Measurements from ENCODE around the gene TRAPPC3L.

TRAPPC3L gene

GRCh38 chr6:116561377-116562018 lies 16.0 kb upstream of the TRAPPC3L start:
- peak; percentile 85 for TF ChIP-seq CTCF (IDR thresholded peaks at IDR 0.05; ENCODE audit: control insufficient read depth, extremely low read depth, insufficient read depth)
- H3K4me3 ChIP-seq (ENCODE audit: low read depth, low read length) = no peak overlapping the region
- no peak for DNase-seq (ENCODE audit: low read depth)

- no peak for TF ChIP-seq CTCF (IDR thresholded peaks at IDR 0.05; ENCODE audit: control insufficient read depth, extremely low read depth, insufficient read depth)
- no peak for DNase-seq (ENCODE audit: low read depth)
- no peak overlapping the region for H3K4me3 ChIP-seq (ENCODE audit: low read depth, low read length)
These were observed 14.6 kb upstream of the TRAPPC3L start for GRCh38 chr6:116560130-116560529.

- H3K4me3 ChIP-seq (ENCODE audit: low read depth, low read length) = no peak overlapping the region
- DNase-seq (ENCODE audit: low read depth) = peak; percentile 53
- TF ChIP-seq CTCF (IDR thresholded peaks at IDR 0.05; ENCODE audit: control insufficient read depth, extremely low read depth, insufficient read depth) = no peak
These were observed 12.4 kb upstream of the TRAPPC3L start for GRCh38 chr6:116557893-116558292.

- TF ChIP-seq CTCF (IDR thresholded peaks at IDR 0.05; ENCODE audit: control insufficient read depth, extremely low read depth, insufficient read depth) = no peak
- DNase-seq (ENCODE audit: low read depth) = no peak
- H3K4me3 ChIP-seq (ENCODE audit: low read depth, low read length) = no peak overlapping the region
These were observed 11.4 kb upstream of the TRAPPC3L start for GRCh38 chr6:116556814-116557415.

GRCh38 chr6:116556065-116556464 lies 10.6 kb upstream of the TRAPPC3L start:
- TF ChIP-seq CTCF (IDR thresholded peaks at IDR 0.05; ENCODE audit: control insufficient read depth, extremely low read depth, insufficient read depth) = no peak
- no peak overlapping the region for H3K4me3 ChIP-seq (ENCODE audit: low read depth, low read length)
- DNase-seq (ENCODE audit: low read depth) = no peak

- TF ChIP-seq CTCF (IDR thresholded peaks at IDR 0.05; ENCODE audit: control insufficient read depth, extremely low read depth, insufficient read depth) = no peak
- no peak for DNase-seq (ENCODE audit: low read depth)
- no peak within 1 kb of the TSS for H3K4me3 ChIP-seq (ENCODE audit: low read depth, low read length)
These were observed 8.0 kb upstream of the TRAPPC3L start, which contains the start of gene CALHM4 for GRCh38 chr6:116553451-116553850. Gene CALHM4 (plus strand): TSS chr6:116553751. CDS start chr6:116553794, 43 bp downstream.

- H3K4me3 ChIP-seq (ENCODE audit: low read depth, low read length) = no peak overlapping the region
- TF ChIP-seq CTCF (IDR thresholded peaks at IDR 0.05; ENCODE audit: control insufficient read depth, extremely low read depth, insufficient read depth) = no peak
- no peak for DNase-seq (ENCODE audit: low read depth)
These were observed 5.3 kb upstream of the TRAPPC3L start for GRCh38 chr6:116550796-116551195.
